K562 (cell line): ENCODE data around the gene MAN1B1. TPM values are rescaled to one million over a fixed set of nuclear protein-coding genes. Genes with fewer than 3 reads are reported as not detected.
A peak's percentile ranks its signal among the peaks of the same experiment; 100 is the strongest.

Source experiments
- ARID4B ChIP-seq: sonication (generic); formaldehyde crosslinking; IDR thresholded peaks from 2 replicates; pipeline ENCODE4 v1.8.0; 2022; ENCODE audit warnings: mild to moderate bottlenecking, missing genetic modification reagents
- BCLAF1 ChIP-seq, 2 experiments: fragments of 450-650 bp in 1 of 2; IDR thresholded peaks; 2 replicates each; pipeline ENCODE4 v1.6.1; 2011 to 2017; ENCODE audit warnings: low read depth in 2 of 2, antibody characterized with exemption in 1 of 2, borderline replicate concordance in 1 of 2, low read length in 1 of 2, mild to moderate bottlenecking in 1 of 2, mixed read lengths in 1 of 2; ENCODE audit not compliant: control insufficient read depth in 1 of 2
- CREM ChIP-seq: IDR thresholded peaks from 2 replicates; pipeline ENCODE4 v1.6.1; 2014; ENCODE audit warnings: antibody characterized with exemption, low read depth
- CTCF ChIP-seq, 3 experiments: IDR thresholded peaks in 2 of 3; conservative IDR thresholded peaks in 1 of 3; 2 replicates each; pipeline ENCODE4 v1.5.1; 2011 to 2012; ENCODE audit warnings: low read length in 3 of 3, mild to moderate bottlenecking in 3 of 3, control low read depth in 2 of 3, improper control_type of control experiment in 1 of 3, inconsistent platforms in 1 of 3, low read depth in 1 of 3, mixed read lengths in 1 of 3, moderate library complexity in 1 of 3; ENCODE audit not compliant: insufficient read depth in 2 of 3
- IRF1 ChIP-seq: sonication (generic); formaldehyde crosslinking; IDR thresholded peaks from 2 replicates; pipeline ENCODE4 v1.8.0; 2022; ENCODE audit warnings: missing genetic modification reagents, mild to moderate bottlenecking, borderline replicate concordance
- LARP7 ChIP-seq: fragments of 450-650 bp; IDR thresholded peaks from 2 replicates; pipeline ENCODE4 v1.6.1; 2016
- MYNN ChIP-seq, 2 experiments: sonication (generic); formaldehyde crosslinking in 1 of 2; IDR thresholded peaks; 2 replicates each; pipeline versions ENCODE4 v1.5.0 to v1.6.1; 2016 to 2020; ENCODE audit warnings: antibody characterized with exemption in 1 of 2, missing genetic modification reagents in 1 of 2
- NFE2 ChIP-seq: IDR thresholded peaks from 2 replicates; pipeline ENCODE4 v1.6.1; 2014; ENCODE audit warnings: antibody characterized with exemption, low read depth
- POLR3A ChIP-seq: IDR thresholded peaks from 2 replicates; pipeline ENCODE4 v1.6.1; 2011; ENCODE audit warnings: borderline replicate concordance, mild to moderate bottlenecking, moderate library complexity; ENCODE audit not compliant: insufficient read length, insufficient read depth; ENCODE audit errors: extremely low read depth
- PTBP1 ChIP-seq: fragments of 200-400 bp; formaldehyde crosslinking; IDR thresholded peaks from 2 replicates; pipeline ENCODE4 v1.6.1; 2017; ENCODE audit warnings: low read depth, low read length
- TAF7 ChIP-seq: fragments of 450-650 bp; IDR thresholded peaks from 2 replicates; pipeline ENCODE4 v1.6.1; 2016; ENCODE audit warnings: missing genetic modification characterization, missing compliant biosample characterization
- TCF15 ChIP-seq: fragments of 250-450 bp; sonication (Bioruptor Pico); IDR thresholded peaks from 2 replicates; pipeline ENCODE4 v1.8.0; 2022; ENCODE audit warnings: moderate library complexity, mild to moderate bottlenecking, inconsistent platforms
- ZNF408 ChIP-seq: fragments of 250-450 bp; sonication (Bioruptor Pico); IDR thresholded peaks from 2 replicates; pipeline ENCODE4 v1.4.0; 2020; ENCODE audit warnings: low read depth, mild to moderate bottlenecking, moderate library complexity
- ZNF444 ChIP-seq: fragments of 250-450 bp; sonication (Bioruptor Pico); IDR thresholded peaks from 2 replicates; pipeline ENCODE4 v1.4.0; 2020; ENCODE audit warnings: mild to moderate bottlenecking, moderate library complexity
- ZNF785 ChIP-seq: fragments of 250-450 bp; sonication (Bioruptor Pico); IDR thresholded peaks from 2 replicates; pipeline ENCODE4 v1.4.0; 2020; ENCODE audit warnings: mild to moderate bottlenecking
- polyA plus RNA-seq, 8 experiments: library from polyadenylated mRNA; depleted of rRNA in 4 of 8; stranded (reverse) in 5 of 8; unstranded in 3 of 8; fragments of >200 nt; fragmentation: Nextera tagmentation in 2 of 8; fragmentation: Illumina TruSeq in 1 of 8; extraction: Ambion mirVana in 2 of 8; extraction: Trizol in 1 of 8; gene quantifications; 2 replicates each; pipeline versions ENCODE4 v1.2.1 to v1.2.3, GENCODE V29; 2011 to 2014; ENCODE audit warnings: inconsistent platforms in 1 of 8, missing spikeins in 1 of 8
- total RNA-seq, 7 experiments: library from RNA; depleted of rRNA in 6 of 7; stranded (reverse); fragments of >200 nt in 6 of 7; fragmentation: Illumina TruSeq in 2 of 7; extraction: Trizol in 2 of 7; gene quantifications; 2 replicates each; pipeline versions ENCODE4 v1.2.1 to v1.2.3, GENCODE V29; 2011 to 2021; ENCODE audit warnings: low replicate concordance in 1 of 7

MAN1B1 gene
- total and polyA plus RNA-seq, 9 of the 15 experiments (the other 6 are each of a cell fraction or from before 2014, with no cell fraction given), result 0.55 to 36.6 (median 27.3) TPM

GRCh38 chr9:137049544-137050449, 37.0 kb upstream of the MAN1B1 start (continued):
- TF ChIP-seq CTCF (IDR thresholded peaks at IDR 0.05 in 2 of 3, conservative IDR thresholded peaks at IDR 0.05 in 1 of 3; ENCODE audit: insufficient read depth in 2 of 3, low read depth in 1 of 3, low read length in 3 of 3) (peak; percentile 83 to 85 (median 83)), CREM (peak; percentile 23; the same call in 1 of the 2 replicates), ZNF444 (CRISPR knock-in tag) (no peak), LARP7 (no peak), TAF7 (tag) (no peak), NFE2 (no peak), PTBP1 (no peak), ZNF785 (CRISPR knock-in tag) (no peak), TCF15 (no peak), ZNF408 (CRISPR knock-in tag) (no peak), ARID4B (no peak), MYNN (IDR thresholded peaks at IDR 0.05) (0 out of 2 replicates have a peak, but pooled peaks have one; percentile 29), MYNN (CRISPR knock-in tag; IDR thresholded peaks at IDR 0.05) (no peak), IRF1 (CRISPR knock-in tag) (no peak), BCLAF1 (IDR thresholded peaks at IDR 0.05; ENCODE audit: borderline replicate concordance in 1 of 2, control insufficient read depth in 1 of 2, low read depth in 2 of 2, low read length in 1 of 2) (no peak), POLR3A (no peak)
